ENCODE measurements around the gene CEP19.

Gene CEP19

DNA sequence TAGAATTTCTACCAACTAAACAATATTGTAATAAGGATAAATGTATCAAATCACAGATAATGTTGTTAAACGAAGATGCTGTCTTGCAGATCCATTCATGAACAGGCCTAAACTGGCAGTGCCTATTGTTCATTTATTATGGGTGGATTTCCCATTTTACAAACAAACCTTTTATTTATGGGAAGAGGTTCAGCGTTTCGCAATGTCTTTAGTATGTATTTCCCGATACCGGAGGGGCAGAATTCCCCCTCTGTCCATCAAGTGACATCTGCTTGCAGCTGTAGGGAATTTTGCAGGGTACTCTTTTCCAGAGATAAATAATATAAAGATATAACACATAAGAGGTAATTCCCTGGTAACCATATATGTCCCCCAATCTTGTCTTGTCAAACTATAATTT lies 5.7 kb downstream of the CEP19 start:
- no peak for DNase-seq (ENCODE audit: low read depth)
- no peak for TF ChIP-seq CTCF (IDR thresholded peaks at IDR 0.05; ENCODE audit: insufficient read depth, low read depth, low read length, missing control alignments)
- no peak overlapping the region for H3K4me3 ChIP-seq (ENCODE audit: low read depth, low read length)

DNA sequence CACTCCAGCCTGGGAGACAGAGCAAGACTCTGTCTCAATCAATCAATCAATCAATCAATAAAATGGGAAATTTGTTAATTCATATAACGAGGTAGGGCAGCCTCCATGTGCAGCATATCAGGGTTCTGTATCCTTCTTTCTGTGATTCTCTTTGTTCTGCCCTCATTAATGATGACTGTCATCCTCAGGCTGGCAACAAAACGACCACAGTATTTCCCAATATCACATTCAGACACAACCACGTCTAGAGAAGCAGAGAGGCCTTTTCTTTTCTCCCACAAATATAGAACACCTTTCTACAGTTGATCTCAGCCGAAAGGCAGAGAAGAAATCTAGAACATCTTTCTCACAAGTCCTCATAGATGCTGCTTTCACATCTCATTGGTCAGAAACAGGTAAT lies 11.2 kb downstream of the CEP19 start:
- no peak for TF ChIP-seq CTCF (IDR thresholded peaks at IDR 0.05; ENCODE audit: insufficient read depth, low read depth, low read length, missing control alignments)
- no peak overlapping the region for H3K4me3 ChIP-seq (ENCODE audit: low read depth, low read length)
- no peak for DNase-seq (ENCODE audit: low read depth)

DNA sequence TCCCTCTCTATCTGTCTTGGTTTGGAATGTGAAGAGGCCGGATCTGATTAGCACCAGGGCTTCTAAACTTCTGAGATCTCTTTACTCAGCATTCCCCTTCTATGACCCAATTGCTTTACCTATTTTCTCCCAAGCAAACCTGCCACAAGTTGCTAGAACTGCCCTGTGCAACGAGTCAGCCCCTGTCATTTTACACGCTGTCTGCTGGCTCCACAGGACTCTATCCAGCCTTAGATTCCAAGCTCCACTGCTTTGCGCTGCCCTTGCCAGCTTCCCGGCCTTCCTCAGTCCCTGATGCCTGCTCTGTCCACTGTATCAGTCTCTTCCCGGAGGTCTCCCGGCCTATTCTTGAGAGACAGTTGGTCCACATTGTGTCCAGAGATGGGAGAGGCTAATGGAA lies 12.3 kb downstream of the CEP19 start:
- TF ChIP-seq CTCF (IDR thresholded peaks at IDR 0.05; ENCODE audit: insufficient read depth, low read depth, low read length, missing control alignments) = no peak
- H3K4me3 ChIP-seq (ENCODE audit: low read depth, low read length) = no peak overlapping the region
- no peak for DNase-seq (ENCODE audit: low read depth)

GRCh38 chr3:196697270-196697669 lies 14.8 kb downstream of the CEP19 start:
- no peak overlapping the region for H3K4me3 ChIP-seq (ENCODE audit: low read depth, low read length)
- TF ChIP-seq CTCF (IDR thresholded peaks at IDR 0.05; ENCODE audit: insufficient read depth, low read depth, low read length, missing control alignments) = no peak
- no peak for DNase-seq (ENCODE audit: low read depth)

GRCh38 chr3:196695849-196696226 lies 16.2 kb downstream of the CEP19 start:
- TF ChIP-seq CTCF (IDR thresholded peaks at IDR 0.05; ENCODE audit: insufficient read depth, low read depth, low read length, missing control alignments) = no peak
- no peak for DNase-seq (ENCODE audit: low read depth)

GRCh38 chr3:196694941-196695848 lies 16.9 kb downstream of the CEP19 start:
- no peak for DNase-seq (ENCODE audit: low read depth)
- no peak overlapping the region for H3K4me3 ChIP-seq (ENCODE audit: low read depth, low read length)
- no peak for TF ChIP-seq CTCF (IDR thresholded peaks at IDR 0.05; ENCODE audit: insufficient read depth, low read depth, low read length, missing control alignments)

More at GRCh38 chr3:196695849-196696226, 16.2 kb downstream of the CEP19 start:
- H3K4me3 ChIP-seq (ENCODE audit: low read depth, low read length) = no peak overlapping the region

Data from GM12865 (cell line).